Measurements from ENCODE around the gene ZNF423. TPM values are rescaled to one million over a fixed set of nuclear protein-coding genes. Genes with fewer than 3 reads are reported as not detected.

ZNF423 gene
- total RNA-seq, 2 experiments from 2014 or later = not detected

GRCh38 chr16:49634235-49635008, 221.5 kb downstream of the ZNF423 start:
- no peak for DNase-seq

GRCh38 chr16:49632795-49633184, 223.1 kb downstream of the ZNF423 start:
- no peaks in the 10 kb centered on the region for H3K4me1 Mint-ChIP-seq (ENCODE audit: low read depth)
- ChIA-PET POLR2A (no interaction called here), CTCF (no interaction called here)
- no peaks in the 10 kb centered on the region for H3K27me3 Mint-ChIP-seq
- no peak overlapping the region for H3K27ac Mint-ChIP-seq
- TF ChIP-seq CTCF (IDR thresholded peaks at IDR 0.05) = no peak
- ATAC-seq = no peak
- DNase-seq = no peak
- H3K36me3 Mint-ChIP-seq (ENCODE audit: low read depth) = no peaks in the 10 kb centered on the region
- H3K4me3 Mint-ChIP-seq = no peak overlapping the region
- no peaks in the 10 kb centered on the region for H3K9me3 Mint-ChIP-seq
- intact Hi-C loops (cut with micrococcal nuclease) = no loop called here

More at GRCh38 chr16:49634235-49635008, 221.5 kb downstream of the ZNF423 start:
- ChIA-PET POLR2A (interaction anchor here (0.6 kb wide), 1 partner anchor 190 kb away, joined by 3 read pairs; no protein-coding TSS in a partner anchor), CTCF (interaction anchor here (0.6 kb wide), 1 partner anchor 389 kb away, joined by 4 read pairs; no protein-coding TSS in a partner anchor)
- H3K27me3 Mint-ChIP-seq = no peaks in the 10 kb centered on the region
- H3K27ac Mint-ChIP-seq = no peak overlapping the region
- TF ChIP-seq CTCF (IDR thresholded peaks at IDR 0.05) = no peak
- H3K4me1 Mint-ChIP-seq (ENCODE audit: low read depth) = no peaks in the 10 kb centered on the region
- H3K9me3 Mint-ChIP-seq = no peaks in the 10 kb centered on the region
- ATAC-seq = no peak
- H3K4me3 Mint-ChIP-seq = no peak overlapping the region
- intact Hi-C loops (cut with micrococcal nuclease) = no loop called here
- H3K36me3 Mint-ChIP-seq (ENCODE audit: low read depth) = no peaks in the 10 kb centered on the region

DNA sequence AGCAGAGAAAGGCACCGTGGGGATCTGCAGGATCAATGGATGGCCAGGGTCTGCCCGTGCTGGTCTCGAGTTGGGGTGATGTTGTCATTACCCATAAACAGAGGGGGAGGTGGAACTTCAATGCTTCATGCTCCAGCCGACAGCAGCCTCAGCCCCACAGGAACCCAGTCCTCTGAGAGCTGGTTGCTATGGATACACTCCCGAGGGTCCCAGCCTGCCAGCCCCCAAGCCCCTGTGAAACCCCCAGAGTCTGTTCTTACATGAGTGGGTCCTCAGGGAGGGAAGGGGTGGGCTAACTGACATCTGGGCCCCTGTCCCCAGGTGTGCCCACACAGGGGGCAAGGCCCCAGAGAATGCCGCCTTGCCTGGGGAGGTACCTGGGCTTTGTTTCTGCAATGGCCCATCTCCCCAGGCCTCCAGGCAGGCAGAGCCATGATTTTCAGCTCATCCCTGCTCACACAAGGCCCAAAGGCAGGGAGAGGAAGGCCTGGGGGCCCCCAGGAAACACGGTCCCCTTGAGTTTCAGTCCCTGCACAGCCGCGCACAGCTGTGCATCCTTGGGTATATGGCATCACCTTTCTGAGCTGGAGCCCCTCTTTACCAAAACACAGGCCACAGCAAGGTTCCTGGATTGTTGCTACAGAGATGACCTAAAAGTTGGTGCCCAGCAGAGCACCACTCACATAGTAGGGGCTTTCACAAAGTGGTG, 223.7 kb downstream of the ZNF423 start:
- intact Hi-C loops (cut with micrococcal nuclease) = no loop called here
- no peaks in the 10 kb centered on the region for H3K36me3 Mint-ChIP-seq (ENCODE audit: low read depth)
- ATAC-seq = no peak
- CTCF ChIA-PET = no interaction called here
- H3K4me3 Mint-ChIP-seq = no peak overlapping the region
- no peaks in the 10 kb centered on the region for H3K9me3 Mint-ChIP-seq
- DNase-seq = no peak
- POLR2A ChIA-PET = no interaction called here
- TF ChIP-seq CTCF (IDR thresholded peaks at IDR 0.05) = no peak
- H3K4me1 Mint-ChIP-seq (ENCODE audit: low read depth) = no peaks in the 10 kb centered on the region
- H3K27ac Mint-ChIP-seq = no peak overlapping the region
- no peaks in the 10 kb centered on the region for H3K27me3 Mint-ChIP-seq

DNA sequence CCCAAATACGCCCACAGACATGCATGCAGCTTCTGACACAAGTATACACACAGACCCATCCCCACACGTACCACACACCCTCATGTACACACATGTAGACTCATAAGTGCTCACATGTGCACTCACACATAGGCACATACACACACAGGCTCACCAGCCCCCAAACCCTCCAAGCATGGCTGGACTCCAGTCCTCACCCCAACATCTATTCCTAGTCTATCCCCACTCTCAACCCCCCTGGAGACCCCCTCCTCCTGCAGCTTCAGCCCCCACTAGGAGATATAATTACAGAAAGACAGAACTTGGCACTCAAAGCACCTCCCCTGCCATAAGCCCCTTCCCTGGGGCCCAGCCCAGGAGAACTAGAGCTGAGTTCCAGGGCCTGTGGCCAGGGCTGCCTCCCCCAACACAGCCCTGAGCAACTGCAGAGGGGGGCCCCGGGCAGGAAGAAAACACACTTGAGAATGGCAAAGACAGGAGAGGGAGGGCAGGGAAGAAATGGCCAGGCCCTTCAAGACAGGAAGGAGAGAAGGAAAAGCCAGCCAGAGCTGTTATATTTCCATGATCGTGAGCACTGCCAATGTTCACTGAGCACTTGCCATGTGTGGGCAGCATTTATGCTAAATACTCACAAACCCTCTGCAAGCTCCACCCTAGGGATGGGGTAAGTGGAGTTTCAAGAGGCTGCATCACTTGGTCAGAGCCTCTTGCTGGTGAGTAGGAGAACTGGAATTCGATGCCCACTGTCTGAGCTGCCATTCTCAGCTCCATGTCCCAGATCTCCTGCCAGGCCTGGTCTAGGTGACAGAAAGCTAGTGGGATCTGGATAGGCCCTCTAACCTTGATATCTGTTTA, 224.5 kb downstream of the ZNF423 start:
- no peaks in the 10 kb centered on the region for H3K9me3 Mint-ChIP-seq
- no peaks in the 10 kb centered on the region for H3K27me3 Mint-ChIP-seq
- intact Hi-C loops (cut with micrococcal nuclease) = no loop called here
- no peak for DNase-seq
- no peak overlapping the region for H3K4me3 Mint-ChIP-seq
- no peak overlapping the region for H3K27ac Mint-ChIP-seq
- CTCF ChIA-PET = no interaction called here
- no peak for ATAC-seq
- TF ChIP-seq CTCF (IDR thresholded peaks at IDR 0.05) = no peak
- POLR2A ChIA-PET = no interaction called here
- H3K4me1 Mint-ChIP-seq (ENCODE audit: low read depth) = no peaks in the 10 kb centered on the region
- no peaks in the 10 kb centered on the region for H3K36me3 Mint-ChIP-seq (ENCODE audit: low read depth)

All from activated CD8-positive, alpha-beta T cell treated with anti-CD3 and anti-CD28 coated beads for 36 hours (primary cell).